ENCODE data around the gene OGFOD2. TPM values are rescaled to one million over a fixed set of nuclear protein-coding genes. Genes with fewer than 3 reads are reported as not detected.

OGFOD2 gene
- polyA plus RNA-seq, 1 experiment = 10.8 TPM

GRCh38 chr12:122989874-122990419, 14.9 kb downstream of the OGFOD2 start:
- CTCF ChIA-PET = interaction anchor here (1.0 kb wide), 1 partner anchor 53 kb away, joined by 3 read pairs; no protein-coding TSS in a partner anchor

GRCh38 chr12:122990561-122990960, 15.5 kb downstream of the OGFOD2 start:
- DNase-seq (ENCODE audit: low read depth) = no peak
- CTCF ChIA-PET = interaction anchor here (1.0 kb wide), 1 partner anchor 53 kb away, joined by 3 read pairs; no protein-coding TSS in a partner anchor
- TF ChIP-seq CTCF (IDR thresholded peaks at IDR 0.05; ENCODE audit: insufficient read depth, low read depth, low read length) = no peak
- no peaks in the 10 kb centered on the region for H3K36me3 ChIP-seq (ENCODE audit: control insufficient read depth, insufficient read depth, low read length)
- no peaks in the 10 kb centered on the region for H3K27me3 ChIP-seq (ENCODE audit: control insufficient read depth, insufficient read depth, low read length)
- POLR2A ChIA-PET = no interaction called here
- H3K4me3 ChIP-seq (ENCODE audit: low read depth, low read length) = no peak overlapping the region

More at GRCh38 chr12:122989874-122990419, 14.9 kb downstream of the OGFOD2 start:
- DNase-seq (ENCODE audit: low read depth) = no peak
- POLR2A ChIA-PET = no interaction called here
- Histone ChIP-seq H3K36me3 (ENCODE audit: control insufficient read depth, insufficient read depth, low read length) (no peaks in the 10 kb centered on the region), H3K4me3 (ENCODE audit: low read depth, low read length) (no peak overlapping the region), H3K27me3 (ENCODE audit: control insufficient read depth, insufficient read depth, low read length) (no peaks in the 10 kb centered on the region)
- no peak for TF ChIP-seq CTCF (IDR thresholded peaks at IDR 0.05; ENCODE audit: insufficient read depth, low read depth, low read length)

GRCh38 chr12:122990961-122991622, 16.0 kb downstream of the OGFOD2 start:
- H3K36me3 ChIP-seq (ENCODE audit: control insufficient read depth, insufficient read depth, low read length) = no peaks in the 10 kb centered on the region
- DNase-seq (ENCODE audit: low read depth) = no peak
- POLR2A ChIA-PET = no interaction called here
- no peaks in the 10 kb centered on the region for H3K27me3 ChIP-seq (ENCODE audit: control insufficient read depth, insufficient read depth, low read length)
- no peak overlapping the region for H3K4me3 ChIP-seq (ENCODE audit: low read depth, low read length)
- no peak for TF ChIP-seq CTCF (IDR thresholded peaks at IDR 0.05; ENCODE audit: insufficient read depth, low read depth, low read length)
- CTCF ChIA-PET = no interaction called here

GRCh38 chr12:122991623-122992275, 16.7 kb downstream of the OGFOD2 start:
- POLR2A ChIA-PET = no interaction called here
- TF ChIP-seq CTCF (IDR thresholded peaks at IDR 0.05; ENCODE audit: insufficient read depth, low read depth, low read length) = no peak

GRCh38 chr12:122992386-122992785, 17.3 kb downstream of the OGFOD2 start:
- CTCF ChIA-PET = no interaction called here

More at GRCh38 chr12:122991623-122992275, 16.7 kb downstream of the OGFOD2 start:
- no peaks in the 10 kb centered on the region for H3K36me3 ChIP-seq (ENCODE audit: control insufficient read depth, insufficient read depth, low read length)
- CTCF ChIA-PET = no interaction called here
- no peaks in the 10 kb centered on the region for H3K27me3 ChIP-seq (ENCODE audit: control insufficient read depth, insufficient read depth, low read length)
- no peak for DNase-seq (ENCODE audit: low read depth)
- H3K4me3 ChIP-seq (ENCODE audit: low read depth, low read length) = no peak overlapping the region

More at GRCh38 chr12:122992386-122992785, 17.3 kb downstream of the OGFOD2 start:
- DNase-seq (ENCODE audit: low read depth) = no peak
- H3K4me3 ChIP-seq (ENCODE audit: low read depth, low read length) = no peak overlapping the region
- H3K36me3 ChIP-seq (ENCODE audit: control insufficient read depth, insufficient read depth, low read length) = no peaks in the 10 kb centered on the region
- POLR2A ChIA-PET = no interaction called here
- TF ChIP-seq CTCF (IDR thresholded peaks at IDR 0.05; ENCODE audit: insufficient read depth, low read depth, low read length) = no peak
- no peaks in the 10 kb centered on the region for H3K27me3 ChIP-seq (ENCODE audit: control insufficient read depth, insufficient read depth, low read length)
